ENCODE results near the gene SULT1A2. TPM values are rescaled to one million over a fixed set of nuclear protein-coding genes. Genes with fewer than 3 reads are reported as not detected.

SULT1A2 gene
- polyA plus RNA-seq, 1 of the 3 experiments (the other 2 are of a cell fraction): 0.07 TPM

- TF ChIP-seq GABPA (IDR thresholded peaks at IDR 0.05; ENCODE audit: low read depth) (no peak), TAF1 (IDR thresholded peaks at IDR 0.05; ENCODE audit: borderline replicate concordance, low read depth, low read length) (no peak)
These were observed 53.8 kb downstream of the SULT1A2 start (continued) for GRCh38 chr16:28543072-28543471.

GRCh38 chr16:28542646-28543045 lies 54.2 kb downstream of the SULT1A2 start:
- POLR2A ChIA-PET: no interaction called here

More at GRCh38 chr16:28542646-28543045, 54.2 kb downstream of the SULT1A2 start:
- Histone ChIP-seq H4K20me1 (ENCODE audit: insufficient read depth) (no peaks in the 10 kb centered on the region), H3K27me3 (ENCODE audit: insufficient read depth) (no peaks in the 10 kb centered on the region), H3K4me2 (no peak overlapping the region), H3F3A (replicated peaks; ENCODE audit: insufficient read depth) (peaks cover 3% of the 10 kb centered on the region), H3K4me3 (ENCODE audit: low read depth in 2 of 2, low read length in 1 of 2) (no peak overlapping the region), H3K36me3 (replicated peaks in 1 of 2; ENCODE audit: control insufficient read depth in 1 of 2, insufficient read depth in 2 of 2, low read length in 1 of 2) (no peaks in the 10 kb centered on the region), H3K27ac (ENCODE audit: low read depth in 2 of 2, low read length in 1 of 2) (no peak overlapping the region), H2AFZ (ENCODE audit: low read depth) (no peak overlapping the region), H3K79me2 (ENCODE audit: insufficient read depth) (no peaks in the 10 kb centered on the region), H3K4me1 (ENCODE audit: control insufficient read depth in 1 of 2, insufficient read depth in 2 of 2, low read depth in 1 of 2, low read length in 1 of 2) (peaks cover 0 to 5% of the 10 kb centered on the region in 2 experiments; a peak in 1 of 4 replicates), H3K9me3 (no peaks in the 10 kb centered on the region), H3K9me2 (no peaks in the 10 kb centered on the region), H3K9ac (no peak overlapping the region)
- no peak for TF ChIP-seq FOXM1 (IDR thresholded peaks at IDR 0.05; ENCODE audit: low read depth)
- TF ChIP-seq RFX5 (IDR thresholded peaks at IDR 0.05; ENCODE audit: low read length): no peak
- no peak for TF ChIP-seq TEAD4 (IDR thresholded peaks at IDR 0.05; ENCODE audit: borderline replicate concordance, insufficient read depth)
- no peak for TF ChIP-seq POLR2AphosphoS5 (IDR thresholded peaks at IDR 0.05; ENCODE audit: low read depth, low read length)
- no peak for TF ChIP-seq NFIC (IDR thresholded peaks at IDR 0.05; ENCODE audit: borderline replicate concordance)
- no peak for TF ChIP-seq CTCF (IDR thresholded peaks at IDR 0.05)
- TF ChIP-seq USF1 (IDR thresholded peaks at IDR 0.05; ENCODE audit: borderline replicate concordance, low read depth): no peak
- no peak for TF ChIP-seq SIN3A (IDR thresholded peaks at IDR 0.05; ENCODE audit: borderline replicate concordance, low read depth, low read length)
- no peak for TF ChIP-seq IRF3 (IDR thresholded peaks at IDR 0.05; ENCODE audit: low read depth, low read length)
- WGBS (ENCODE audit: low lambda C conversion rate): 82% methylated on average over 7 of the region's 7 CpGs
- no peak for DNase-seq
- CTCF ChIA-PET: no interaction called here

Other genes with a start within 250 kb of the SULT1A2 start
- 0.35 and 0.50 TPM in 2 replicates for gene NPIPB6, start 233.5 kb downstream of the SULT1A2 start, polyA plus RNA-seq (2012; rRNA removed)
- gene EIF3CL, start 193.2 kb downstream of the SULT1A2 start, polyA plus RNA-seq (2012; rRNA removed): 153 and 196 TPM in 2 replicates
- 0.13 TPM in 1 of 2 replicates, not detected in the other for gene NPIPB7, start 124.7 kb downstream of the SULT1A2 start, polyA plus RNA-seq (2012; rRNA removed)
- gene CLN3, start 105.0 kb downstream of the SULT1A2 start, polyA plus RNA-seq (2012; rRNA removed): 17.3 and 18.5 TPM in 2 replicates
- 0.03 TPM in 1 of 2 replicates, not detected in the other for gene APOBR, start 102.4 kb downstream of the SULT1A2 start, polyA plus RNA-seq (2012; rRNA removed)
- gene IL27, start 90.2 kb downstream of the SULT1A2 start, polyA plus RNA-seq (2012; rRNA removed): not detected in 2 replicates
- gene NUPR1, start 58.1 kb downstream of the SULT1A2 start, polyA plus RNA-seq (2012; rRNA removed): 0.61 and 1.1 TPM in 2 replicates
- 3.3 and 4.6 TPM in 2 replicates for gene SGF29, start 43.1 kb downstream of the SULT1A2 start, polyA plus RNA-seq (2012; rRNA removed)
- gene SULT1A1, start 13.0 kb upstream of the SULT1A2 start, polyA plus RNA-seq (2012; rRNA removed): 0.13 and 0.21 TPM in 2 replicates
- 0.24 TPM in 1 of 2 replicates, not detected in the other for gene NPIPB8, start 41.0 kb upstream of the SULT1A2 start, polyA plus RNA-seq (2012; rRNA removed)
- 399 and 488 TPM in 2 replicates for gene EIF3C, start 114.4 kb upstream of the SULT1A2 start, polyA plus RNA-seq (2012; rRNA removed)
- gene NPIPB9, start 154.7 kb upstream of the SULT1A2 start, polyA plus RNA-seq (2012; rRNA removed): 0.74 and 0.84 TPM in 2 replicates
- gene ATXN2L, start 225.9 kb upstream of the SULT1A2 start, polyA plus RNA-seq (2012; rRNA removed): 21.5 and 39.2 TPM in 2 replicates
- gene TUFM, start 249.3 kb upstream of the SULT1A2 start, polyA plus RNA-seq (2012; rRNA removed): 300 and 358 TPM in 2 replicates

All from SK-N-SH (cell line).